ENCODE results near the gene CERK.

DNA sequence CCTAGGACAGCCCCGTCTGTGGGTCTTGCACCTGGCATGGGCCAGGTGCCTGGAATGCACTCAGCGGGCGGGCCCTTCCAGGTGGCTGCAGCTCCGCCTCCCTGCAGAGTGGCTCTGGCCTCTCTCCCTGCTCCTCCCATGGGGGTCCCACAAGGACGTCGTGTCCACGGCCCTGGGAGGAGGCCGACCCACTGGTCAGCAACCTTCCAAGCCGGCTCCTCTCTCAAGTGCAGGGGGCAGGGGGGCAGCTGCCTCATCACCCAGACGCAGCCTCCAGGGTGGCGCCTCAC lies 41.9 kb downstream of the CERK start:
- no peak for TF ChIP-seq POLR2A (IDR thresholded peaks at IDR 0.05; ENCODE audit: control extremely low read depth in 1 of 2, low read depth in 2 of 2, low read length in 2 of 2)
- TF ChIP-seq EP300 (IDR thresholded peaks at IDR 0.05; ENCODE audit: borderline replicate concordance in 1 of 2, low read depth in 2 of 2, low read length in 2 of 2) = no peak
- no peak for TF ChIP-seq PHF8 (conservative IDR thresholded peaks at IDR 0.05; ENCODE audit: low read depth, low read length)
- no peak for TF ChIP-seq TCF12 (IDR thresholded peaks at IDR 0.05; ENCODE audit: low read depth, low read length)
- TF ChIP-seq MAFK (IDR thresholded peaks at IDR 0.05; ENCODE audit: low read depth, low read length) = no peak
- no peak for TF ChIP-seq NANOG (IDR thresholded peaks at IDR 0.05; ENCODE audit: insufficient read depth, low read depth, low read length, poor library complexity, severe bottlenecking)
- no peak for TF ChIP-seq CTCF (IDR thresholded peaks at IDR 0.05; ENCODE audit: control extremely low read depth in 1 of 3, insufficient read depth in 1 of 3, low read depth in 1 of 3, low read length in 3 of 3)
- no peak for TF ChIP-seq SP1 (IDR thresholded peaks at IDR 0.05; ENCODE audit: low read depth, low read length)
- TF ChIP-seq, protein P1, sequence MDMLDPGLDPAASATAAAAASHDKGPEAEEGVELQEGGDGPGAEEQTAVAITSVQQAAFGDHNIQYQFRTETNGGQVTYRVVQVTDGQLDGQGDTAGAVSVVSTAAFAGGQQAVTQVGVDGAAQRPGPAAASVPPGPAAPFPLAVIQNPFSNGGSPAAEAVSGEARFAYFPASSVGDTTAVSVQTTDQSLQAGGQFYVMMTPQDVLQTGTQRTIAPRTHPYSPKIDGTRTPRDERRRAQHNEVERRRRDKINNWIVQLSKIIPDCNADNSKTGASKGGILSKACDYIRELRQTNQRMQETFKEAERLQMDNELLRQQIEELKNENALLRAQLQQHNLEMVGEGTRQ (IDR thresholded peaks at IDR 0.05; ENCODE audit: low read length) = no peak
- no peak for TF ChIP-seq ASH2L (IDR thresholded peaks at IDR 0.05; ENCODE audit: low read length)
- no peak for TF ChIP-seq POLR2AphosphoS5 (IDR thresholded peaks at IDR 0.05; ENCODE audit: low read depth, low read length)
- TF ChIP-seq CEBPB (IDR thresholded peaks at IDR 0.05; ENCODE audit: low read depth, low read length) = no peak
- TF ChIP-seq HDAC2 (IDR thresholded peaks at IDR 0.05; ENCODE audit: borderline replicate concordance in 1 of 2, low read depth in 2 of 2, low read length in 2 of 2) = no peak
- TF ChIP-seq ZNF274 (IDR thresholded peaks at IDR 0.05; ENCODE audit: borderline replicate concordance, extremely low read depth, low read length) = no peak

All from H1 (cell line).